K562 (cell line): ENCODE measurements around the gene SAMD9L. TPM values are rescaled to one million over a fixed set of nuclear protein-coding genes. Genes with fewer than 3 reads are reported as not detected.
A peak's percentile ranks its signal among the peaks of the same experiment; 100 is the strongest.

ENCODE experiments used
- HLTF ChIP-seq: fragments of 450-650 bp; IDR thresholded peaks from 2 replicates; pipeline ENCODE4 v1.6.1; 2016
- NBN ChIP-seq: fragments of 450-650 bp; IDR thresholded peaks from 2 replicates; pipeline ENCODE4 v1.6.1; 2016; ENCODE audit warnings: low read depth, mild to moderate bottlenecking
- NFIC ChIP-seq: fragments of 450-650 bp; IDR thresholded peaks from 2 replicates; pipeline ENCODE4 v1.6.1; 2017; ENCODE audit warnings: mild to moderate bottlenecking, inconsistent platforms
- OTX1 ChIP-seq: fragments of 450-650 bp; formaldehyde crosslinking; IDR thresholded peaks from 2 replicates; pipeline ENCODE4 v1.4.0; 2022; ENCODE audit warnings: mild to moderate bottlenecking
- TEAD2 ChIP-seq: fragments of 450-650 bp; IDR thresholded peaks from 2 replicates; pipeline ENCODE4 v1.6.1; 2016; ENCODE audit warnings: missing genetic modification characterization, control low read depth, missing compliant biosample characterization
- ZKSCAN1 ChIP-seq: fragments of 150-350 bp; IDR thresholded peaks from 2 replicates; pipeline ENCODE4 v1.6.1; 2016; ENCODE audit warnings: low read depth, low read length
- polyA plus RNA-seq, 8 experiments: library from polyadenylated mRNA; depleted of rRNA in 4 of 8; stranded (reverse) in 5 of 8; unstranded in 3 of 8; fragments of >200 nt; fragmentation: Nextera tagmentation in 2 of 8; fragmentation: Illumina TruSeq in 1 of 8; extraction: Ambion mirVana in 2 of 8; extraction: Trizol in 1 of 8; gene quantifications; 2 replicates each; pipeline versions ENCODE4 v1.2.1 to v1.2.3, GENCODE V29; 2011 to 2014; ENCODE audit warnings: inconsistent platforms in 1 of 8, missing spikeins in 1 of 8
- total RNA-seq, 7 experiments: library from RNA; depleted of rRNA in 6 of 7; stranded (reverse); fragments of >200 nt in 6 of 7; fragmentation: Illumina TruSeq in 2 of 7; extraction: Trizol in 2 of 7; gene quantifications; 2 replicates each; pipeline versions ENCODE4 v1.2.1 to v1.2.3, GENCODE V29; 2011 to 2021; ENCODE audit warnings: low replicate concordance in 1 of 7
- TF ChIP-seq, protein P1 (sequence below): sonication (generic); formaldehyde crosslinking; IDR thresholded peaks from 2 replicates; pipeline ENCODE4 v1.8.1; 2023; ENCODE audit warnings: mild to moderate bottlenecking, missing genetic modification reagents
- TF ChIP-seq, protein P2 (sequence below): sonication (generic); formaldehyde crosslinking; IDR thresholded peaks from 2 replicates; pipeline ENCODE4 v1.8.0; 2023; ENCODE audit warnings: mild to moderate bottlenecking, missing genetic modification reagents
- TF ChIP-seq, protein P3 (sequence below): fragments of 250-450 bp; sonication (Bioruptor Pico); IDR thresholded peaks from 2 replicates; pipeline ENCODE4 v1.4.0; 2020; ENCODE audit warnings: mild to moderate bottlenecking
- TF ChIP-seq, protein P4 (sequence below), 2 experiments: fragments of 450-650 bp; IDR thresholded peaks; 2 replicates each; pipeline ENCODE4 v1.6.1; 2016; ENCODE audit warnings: mild to moderate bottlenecking in 2 of 2, borderline replicate concordance in 1 of 2, low read depth in 1 of 2, moderate library complexity in 1 of 2
- TF ChIP-seq, protein P5 (sequence below): fragments of 450-650 bp; IDR thresholded peaks from 2 replicates; pipeline ENCODE4 v1.6.1; 2017; ENCODE audit warnings: antibody characterized with exemption, mild to moderate bottlenecking

The SAMD9L gene
- total and polyA plus RNA-seq, 9 of the 15 experiments (the other 6 are each of a cell fraction or from before 2014, with no cell fraction given) = 0.15 to 1.0 (median 0.48) TPM

DNA sequence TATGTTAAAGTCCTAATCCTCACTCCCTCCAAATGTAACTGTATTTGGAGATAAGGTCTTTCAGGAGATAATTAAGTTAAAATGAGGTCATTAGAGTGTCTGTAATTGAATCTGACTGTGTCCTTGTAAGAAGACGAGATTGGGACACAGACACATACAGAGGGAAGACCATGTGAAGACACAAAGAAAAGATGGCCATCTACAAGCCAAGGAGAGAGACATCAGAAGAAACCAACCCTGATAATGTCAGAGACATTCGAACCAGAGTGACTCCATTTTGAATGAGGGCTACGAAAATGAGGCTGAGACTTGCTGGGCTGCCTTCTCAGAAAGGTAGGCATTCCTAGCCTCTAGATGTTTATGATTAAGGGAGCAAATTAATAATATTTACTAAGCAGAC, 542 bp upstream of the SAMD9L start (continued):
- TF ChIP-seq, protein P1, sequence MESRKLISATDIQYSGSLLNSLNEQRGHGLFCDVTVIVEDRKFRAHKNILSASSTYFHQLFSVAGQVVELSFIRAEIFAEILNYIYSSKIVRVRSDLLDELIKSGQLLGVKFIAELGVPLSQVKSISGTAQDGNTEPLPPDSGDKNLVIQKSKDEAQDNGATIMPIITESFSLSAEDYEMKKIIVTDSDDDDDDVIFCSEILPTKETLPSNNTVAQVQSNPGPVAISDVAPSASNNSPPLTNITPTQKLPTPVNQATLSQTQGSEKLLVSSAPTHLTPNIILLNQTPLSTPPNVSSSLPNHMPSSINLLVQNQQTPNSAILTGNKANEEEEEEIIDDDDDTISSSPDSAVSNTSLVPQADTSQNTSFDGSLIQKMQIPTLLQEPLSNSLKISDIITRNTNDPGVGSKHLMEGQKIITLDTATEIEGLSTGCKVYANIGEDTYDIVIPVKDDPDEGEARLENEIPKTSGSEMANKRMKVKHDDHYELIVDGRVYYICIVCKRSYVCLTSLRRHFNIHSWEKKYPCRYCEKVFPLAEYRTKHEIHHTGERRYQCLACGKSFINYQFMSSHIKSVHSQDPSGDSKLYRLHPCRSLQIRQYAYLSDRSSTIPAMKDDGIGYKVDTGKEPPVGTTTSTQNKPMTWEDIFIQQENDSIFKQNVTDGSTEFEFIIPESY (CRISPR knock-in tag) = no peak
- TF ChIP-seq ZKSCAN1 = no peak
- TF ChIP-seq, protein P2, sequence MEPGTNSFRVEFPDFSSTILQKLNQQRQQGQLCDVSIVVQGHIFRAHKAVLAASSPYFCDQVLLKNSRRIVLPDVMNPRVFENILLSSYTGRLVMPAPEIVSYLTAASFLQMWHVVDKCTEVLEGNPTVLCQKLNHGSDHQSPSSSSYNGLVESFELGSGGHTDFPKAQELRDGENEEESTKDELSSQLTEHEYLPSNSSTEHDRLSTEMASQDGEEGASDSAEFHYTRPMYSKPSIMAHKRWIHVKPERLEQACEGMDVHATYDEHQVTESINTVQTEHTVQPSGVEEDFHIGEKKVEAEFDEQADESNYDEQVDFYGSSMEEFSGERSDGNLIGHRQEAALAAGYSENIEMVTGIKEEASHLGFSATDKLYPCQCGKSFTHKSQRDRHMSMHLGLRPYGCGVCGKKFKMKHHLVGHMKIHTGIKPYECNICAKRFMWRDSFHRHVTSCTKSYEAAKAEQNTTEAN (CRISPR knock-in tag) = no peak
- TF ChIP-seq, protein P3, sequence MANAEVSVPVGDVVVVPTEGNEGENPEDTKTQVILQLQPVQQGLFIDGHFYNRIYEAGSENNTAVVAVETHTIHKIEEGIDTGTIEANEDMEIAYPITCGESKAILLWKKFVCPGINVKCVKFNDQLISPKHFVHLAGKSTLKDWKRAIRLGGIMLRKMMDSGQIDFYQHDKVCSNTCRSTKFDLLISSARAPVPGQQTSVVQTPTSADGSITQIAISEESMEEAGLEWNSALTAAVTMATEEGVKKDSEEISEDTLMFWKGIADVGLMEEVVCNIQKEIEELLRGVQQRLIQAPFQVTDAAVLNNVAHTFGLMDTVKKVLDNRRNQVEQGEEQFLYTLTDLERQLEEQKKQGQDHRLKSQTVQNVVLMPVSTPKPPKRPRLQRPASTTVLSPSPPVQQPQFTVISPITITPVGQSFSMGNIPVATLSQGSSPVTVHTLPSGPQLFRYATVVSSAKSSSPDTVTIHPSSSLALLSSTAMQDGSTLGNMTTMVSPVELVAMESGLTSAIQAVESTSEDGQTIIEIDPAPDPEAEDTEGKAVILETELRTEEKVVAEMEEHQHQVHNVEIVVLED (CRISPR knock-in tag) = peak; percentile 46; the same call in 1 of the 2 replicates
- TF ChIP-seq, protein P4, sequence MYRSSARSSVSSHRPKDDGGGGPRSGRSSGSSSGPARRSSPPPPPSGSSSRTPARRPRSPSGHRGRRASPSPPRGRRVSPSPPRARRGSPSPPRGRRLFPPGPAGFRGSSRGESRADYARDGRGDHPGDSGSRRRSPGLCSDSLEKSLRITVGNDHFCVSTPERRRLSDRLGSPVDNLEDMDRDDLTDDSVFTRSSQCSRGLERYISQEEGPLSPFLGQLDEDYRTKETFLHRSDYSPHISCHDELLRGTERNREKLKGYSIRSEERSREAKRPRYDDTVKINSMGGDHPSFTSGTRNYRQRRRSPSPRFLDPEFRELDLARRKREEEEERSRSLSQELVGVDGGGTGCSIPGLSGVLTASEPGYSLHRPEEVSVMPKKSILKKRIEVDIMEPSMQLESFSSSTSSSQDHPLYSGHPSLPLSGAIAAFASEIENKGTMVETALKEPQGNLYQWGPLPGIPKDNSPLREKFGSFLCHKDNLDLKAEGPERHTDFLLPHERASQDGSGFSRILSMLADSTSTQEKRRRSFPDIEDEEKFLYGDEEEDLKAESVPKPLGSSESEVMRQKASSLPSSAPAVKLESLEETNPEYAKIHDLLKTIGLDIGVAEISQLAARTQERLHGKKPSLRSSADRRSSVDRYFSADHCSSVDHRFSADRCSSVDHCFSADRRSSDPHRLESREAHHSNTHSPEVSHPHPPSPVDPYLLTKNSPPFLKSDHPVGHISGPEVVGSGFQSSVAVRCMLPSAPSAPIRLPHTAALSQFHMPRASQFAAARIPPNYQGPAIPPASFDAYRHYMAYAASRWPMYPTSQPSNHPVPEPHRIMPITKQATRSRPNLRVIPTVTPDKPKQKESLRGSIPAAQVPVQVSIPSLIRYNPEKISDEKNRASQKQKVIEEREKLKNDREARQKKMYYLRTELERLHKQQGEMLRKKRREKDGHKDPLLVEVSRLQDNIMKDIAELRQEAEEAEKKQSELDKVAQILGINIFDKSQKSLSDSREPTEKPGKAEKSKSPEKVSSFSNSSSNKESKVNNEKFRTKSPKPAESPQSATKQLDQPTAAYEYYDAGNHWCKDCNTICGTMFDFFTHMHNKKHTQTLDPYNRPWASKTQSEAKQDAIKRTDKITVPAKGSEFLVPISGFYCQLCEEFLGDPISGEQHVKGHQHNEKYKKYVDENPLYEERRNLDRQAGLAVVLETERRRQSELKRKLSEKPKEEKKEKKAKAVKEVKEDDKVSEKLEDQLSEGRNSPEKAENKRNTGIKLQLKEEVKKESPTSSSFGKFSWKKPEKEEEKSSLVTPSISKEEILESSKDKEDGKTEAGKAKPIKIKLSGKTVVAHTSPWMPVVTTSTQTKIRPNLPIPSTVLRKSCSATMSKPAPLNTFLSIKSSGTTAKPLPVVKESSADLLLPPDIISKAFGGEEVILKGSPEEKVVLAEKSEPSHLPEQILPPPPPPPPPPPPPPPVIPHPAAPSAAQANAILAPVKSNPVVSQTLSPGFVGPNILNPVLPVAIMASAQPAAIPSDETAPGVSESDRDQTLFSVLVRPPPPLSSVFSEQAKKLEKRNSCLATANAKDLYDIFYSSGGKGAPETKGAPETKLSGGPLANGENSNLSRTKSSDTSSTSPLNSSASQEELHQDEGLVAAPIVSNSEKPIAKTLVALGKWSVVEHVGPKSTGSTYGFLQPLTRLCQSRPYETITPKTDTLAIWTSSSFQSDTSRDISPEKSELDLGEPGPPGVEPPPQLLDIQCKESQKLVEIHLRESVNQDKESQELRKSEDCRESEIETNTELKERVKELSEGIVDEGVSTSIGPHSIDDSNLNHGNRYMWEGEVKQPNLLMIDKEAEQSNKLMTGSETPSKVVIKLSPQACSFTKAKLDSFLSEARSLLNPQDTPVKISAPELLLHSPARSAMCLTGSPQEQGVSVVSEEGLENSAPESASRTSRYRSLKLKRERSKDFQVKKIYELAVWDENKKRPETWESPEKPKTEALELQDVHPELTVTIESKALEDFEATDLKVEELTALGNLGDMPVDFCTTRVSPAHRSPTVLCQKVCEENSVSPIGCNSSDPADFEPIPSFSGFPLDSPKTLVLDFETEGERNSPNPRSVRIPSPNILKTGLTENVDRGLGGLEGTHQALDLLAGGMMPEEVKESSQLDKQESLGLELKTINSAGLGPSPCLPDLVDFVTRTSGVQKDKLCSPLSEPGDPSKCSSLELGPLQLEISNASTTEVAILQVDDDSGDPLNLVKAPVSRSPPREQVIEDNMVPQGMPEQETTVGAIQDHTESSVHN (IDR thresholded peaks at IDR 0.05; ENCODE audit: borderline replicate concordance in 1 of 2, low read depth in 1 of 2) = no peak
- TF ChIP-seq HLTF = no peak
- no peak for TF ChIP-seq NFIC
- TF ChIP-seq TEAD2 (tag) = peak; percentile 71
- no peak for TF ChIP-seq OTX1
- TF ChIP-seq NBN = no peak
- TF ChIP-seq, protein P5, sequence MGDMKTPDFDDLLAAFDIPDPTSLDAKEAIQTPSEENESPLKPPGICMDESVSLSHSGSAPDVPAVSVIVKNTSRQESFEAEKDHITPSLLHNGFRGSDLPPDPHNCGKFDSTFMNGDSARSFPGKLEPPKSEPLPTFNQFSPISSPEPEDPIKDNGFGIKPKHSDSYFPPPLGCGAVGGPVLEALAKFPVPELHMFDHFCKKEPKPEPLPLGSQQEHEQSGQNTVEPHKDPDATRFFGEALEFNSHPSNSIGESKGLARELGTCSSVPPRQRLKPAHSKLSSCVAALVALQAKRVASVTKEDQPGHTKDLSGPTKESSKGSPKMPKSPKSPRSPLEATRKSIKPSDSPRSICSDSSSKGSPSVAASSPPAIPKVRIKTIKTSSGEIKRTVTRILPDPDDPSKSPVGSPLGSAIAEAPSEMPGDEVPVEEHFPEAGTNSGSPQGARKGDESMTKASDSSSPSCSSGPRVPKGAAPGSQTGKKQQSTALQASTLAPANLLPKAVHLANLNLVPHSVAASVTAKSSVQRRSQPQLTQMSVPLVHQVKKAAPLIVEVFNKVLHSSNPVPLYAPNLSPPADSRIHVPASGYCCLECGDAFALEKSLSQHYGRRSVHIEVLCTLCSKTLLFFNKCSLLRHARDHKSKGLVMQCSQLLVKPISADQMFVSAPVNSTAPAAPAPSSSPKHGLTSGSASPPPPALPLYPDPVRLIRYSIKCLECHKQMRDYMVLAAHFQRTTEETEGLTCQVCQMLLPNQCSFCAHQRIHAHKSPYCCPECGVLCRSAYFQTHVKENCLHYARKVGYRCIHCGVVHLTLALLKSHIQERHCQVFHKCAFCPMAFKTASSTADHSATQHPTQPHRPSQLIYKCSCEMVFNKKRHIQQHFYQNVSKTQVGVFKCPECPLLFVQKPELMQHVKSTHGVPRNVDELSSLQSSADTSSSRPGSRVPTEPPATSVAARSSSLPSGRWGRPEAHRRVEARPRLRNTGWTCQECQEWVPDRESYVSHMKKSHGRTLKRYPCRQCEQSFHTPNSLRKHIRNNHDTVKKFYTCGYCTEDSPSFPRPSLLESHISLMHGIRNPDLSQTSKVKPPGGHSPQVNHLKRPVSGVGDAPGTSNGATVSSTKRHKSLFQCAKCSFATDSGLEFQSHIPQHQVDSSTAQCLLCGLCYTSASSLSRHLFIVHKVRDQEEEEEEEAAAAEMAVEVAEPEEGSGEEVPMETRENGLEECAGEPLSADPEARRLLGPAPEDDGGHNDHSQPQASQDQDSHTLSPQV = peak; percentile 78
